LNCAP (cell line): ENCODE results near the gene FAM20C.

Experiments
- CTCF ChIP-seq: fragments of 450-650 bp; IDR thresholded peaks from 2 replicates; pipeline ENCODE4 v1.5.1; 2017; ENCODE audit warnings: mild to moderate bottlenecking

FAM20C gene

GRCh38 chr7:290554-291372, 98.4 kb downstream of the FAM20C start:
- no peak for TF ChIP-seq CTCF

- no peak for TF ChIP-seq CTCF
Measured at GRCh38 chr7:291373-292092, 99.2 kb downstream of the FAM20C start.

GRCh38 chr7:292226-292625, 99.9 kb downstream of the FAM20C start:
- TF ChIP-seq CTCF: no peak

- TF ChIP-seq CTCF: no peak
Measured at GRCh38 chr7:292826-293225, 100.5 kb downstream of the FAM20C start.

GRCh38 chr7:293681-294439, 101.5 kb downstream of the FAM20C start:
- TF ChIP-seq CTCF: no peak

GRCh38 chr7:294440-295154, 102.2 kb downstream of the FAM20C start:
- no peak for TF ChIP-seq CTCF
